ENCODE results near the gene EVX2. TPM values are rescaled to one million over a fixed set of nuclear protein-coding genes. Genes with fewer than 3 reads are reported as not detected.

EVX2 gene
- total and polyA plus RNA-seq, 2 of the 13 experiments (the other 11 are each of a cell fraction or from before 2014, with no cell fraction given) = not detected

GRCh38 chr2:176088048-176088936, 4.5 kb upstream of the EVX2 start (continued):
- TF ChIP-seq, protein P1, sequence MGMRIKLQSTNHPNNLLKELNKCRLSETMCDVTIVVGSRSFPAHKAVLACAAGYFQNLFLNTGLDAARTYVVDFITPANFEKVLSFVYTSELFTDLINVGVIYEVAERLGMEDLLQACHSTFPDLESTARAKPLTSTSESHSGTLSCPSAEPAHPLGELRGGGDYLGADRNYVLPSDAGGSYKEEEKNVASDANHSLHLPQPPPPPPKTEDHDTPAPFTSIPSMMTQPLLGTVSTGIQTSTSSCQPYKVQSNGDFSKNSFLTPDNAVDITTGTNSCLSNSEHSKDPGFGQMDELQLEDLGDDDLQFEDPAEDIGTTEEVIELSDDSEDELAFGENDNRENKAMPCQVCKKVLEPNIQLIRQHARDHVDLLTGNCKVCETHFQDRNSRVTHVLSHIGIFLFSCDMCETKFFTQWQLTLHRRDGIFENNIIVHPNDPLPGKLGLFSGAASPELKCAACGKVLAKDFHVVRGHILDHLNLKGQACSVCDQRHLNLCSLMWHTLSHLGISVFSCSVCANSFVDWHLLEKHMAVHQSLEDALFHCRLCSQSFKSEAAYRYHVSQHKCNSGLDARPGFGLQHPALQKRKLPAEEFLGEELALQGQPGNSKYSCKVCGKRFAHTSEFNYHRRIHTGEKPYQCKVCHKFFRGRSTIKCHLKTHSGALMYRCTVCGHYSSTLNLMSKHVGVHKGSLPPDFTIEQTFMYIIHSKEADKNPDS (CRISPR knock-in tag; IDR thresholded peaks at IDR 0.05) = no peak
- TF ChIP-seq ESRRA (CRISPR knock-in tag; IDR thresholded peaks at IDR 0.05; ENCODE audit: low read depth) (no peak), ZNF704 (CRISPR knock-in tag; IDR thresholded peaks at IDR 0.05; ENCODE audit: borderline replicate concordance) (0 out of 2 replicates have a peak, but pooled peaks have one; percentile 79), ZFP90 (CRISPR knock-in tag; IDR thresholded peaks at IDR 0.05; ENCODE audit: borderline replicate concordance) (no peak; the same call in 1 of the 2 replicates), ZNF556 (CRISPR knock-in tag; IDR thresholded peaks at IDR 0.05; ENCODE audit: borderline replicate concordance) (no peak), ZNF367 (CRISPR knock-in tag; IDR thresholded peaks at IDR 0.05; ENCODE audit: borderline replicate concordance) (no peak), PATZ1 (CRISPR knock-in tag; IDR thresholded peaks at IDR 0.05) (peak; percentile 59; the same call in 1 of the 2 replicates), ZSCAN25 (CRISPR knock-in tag; IDR thresholded peaks at IDR 0.05) (0 out of 2 replicates have a peak, but pooled peaks have one; percentile 38), RFXANK (CRISPR knock-in tag; IDR thresholded peaks at IDR 0.05) (no peak)
- TF ChIP-seq, protein P2, sequence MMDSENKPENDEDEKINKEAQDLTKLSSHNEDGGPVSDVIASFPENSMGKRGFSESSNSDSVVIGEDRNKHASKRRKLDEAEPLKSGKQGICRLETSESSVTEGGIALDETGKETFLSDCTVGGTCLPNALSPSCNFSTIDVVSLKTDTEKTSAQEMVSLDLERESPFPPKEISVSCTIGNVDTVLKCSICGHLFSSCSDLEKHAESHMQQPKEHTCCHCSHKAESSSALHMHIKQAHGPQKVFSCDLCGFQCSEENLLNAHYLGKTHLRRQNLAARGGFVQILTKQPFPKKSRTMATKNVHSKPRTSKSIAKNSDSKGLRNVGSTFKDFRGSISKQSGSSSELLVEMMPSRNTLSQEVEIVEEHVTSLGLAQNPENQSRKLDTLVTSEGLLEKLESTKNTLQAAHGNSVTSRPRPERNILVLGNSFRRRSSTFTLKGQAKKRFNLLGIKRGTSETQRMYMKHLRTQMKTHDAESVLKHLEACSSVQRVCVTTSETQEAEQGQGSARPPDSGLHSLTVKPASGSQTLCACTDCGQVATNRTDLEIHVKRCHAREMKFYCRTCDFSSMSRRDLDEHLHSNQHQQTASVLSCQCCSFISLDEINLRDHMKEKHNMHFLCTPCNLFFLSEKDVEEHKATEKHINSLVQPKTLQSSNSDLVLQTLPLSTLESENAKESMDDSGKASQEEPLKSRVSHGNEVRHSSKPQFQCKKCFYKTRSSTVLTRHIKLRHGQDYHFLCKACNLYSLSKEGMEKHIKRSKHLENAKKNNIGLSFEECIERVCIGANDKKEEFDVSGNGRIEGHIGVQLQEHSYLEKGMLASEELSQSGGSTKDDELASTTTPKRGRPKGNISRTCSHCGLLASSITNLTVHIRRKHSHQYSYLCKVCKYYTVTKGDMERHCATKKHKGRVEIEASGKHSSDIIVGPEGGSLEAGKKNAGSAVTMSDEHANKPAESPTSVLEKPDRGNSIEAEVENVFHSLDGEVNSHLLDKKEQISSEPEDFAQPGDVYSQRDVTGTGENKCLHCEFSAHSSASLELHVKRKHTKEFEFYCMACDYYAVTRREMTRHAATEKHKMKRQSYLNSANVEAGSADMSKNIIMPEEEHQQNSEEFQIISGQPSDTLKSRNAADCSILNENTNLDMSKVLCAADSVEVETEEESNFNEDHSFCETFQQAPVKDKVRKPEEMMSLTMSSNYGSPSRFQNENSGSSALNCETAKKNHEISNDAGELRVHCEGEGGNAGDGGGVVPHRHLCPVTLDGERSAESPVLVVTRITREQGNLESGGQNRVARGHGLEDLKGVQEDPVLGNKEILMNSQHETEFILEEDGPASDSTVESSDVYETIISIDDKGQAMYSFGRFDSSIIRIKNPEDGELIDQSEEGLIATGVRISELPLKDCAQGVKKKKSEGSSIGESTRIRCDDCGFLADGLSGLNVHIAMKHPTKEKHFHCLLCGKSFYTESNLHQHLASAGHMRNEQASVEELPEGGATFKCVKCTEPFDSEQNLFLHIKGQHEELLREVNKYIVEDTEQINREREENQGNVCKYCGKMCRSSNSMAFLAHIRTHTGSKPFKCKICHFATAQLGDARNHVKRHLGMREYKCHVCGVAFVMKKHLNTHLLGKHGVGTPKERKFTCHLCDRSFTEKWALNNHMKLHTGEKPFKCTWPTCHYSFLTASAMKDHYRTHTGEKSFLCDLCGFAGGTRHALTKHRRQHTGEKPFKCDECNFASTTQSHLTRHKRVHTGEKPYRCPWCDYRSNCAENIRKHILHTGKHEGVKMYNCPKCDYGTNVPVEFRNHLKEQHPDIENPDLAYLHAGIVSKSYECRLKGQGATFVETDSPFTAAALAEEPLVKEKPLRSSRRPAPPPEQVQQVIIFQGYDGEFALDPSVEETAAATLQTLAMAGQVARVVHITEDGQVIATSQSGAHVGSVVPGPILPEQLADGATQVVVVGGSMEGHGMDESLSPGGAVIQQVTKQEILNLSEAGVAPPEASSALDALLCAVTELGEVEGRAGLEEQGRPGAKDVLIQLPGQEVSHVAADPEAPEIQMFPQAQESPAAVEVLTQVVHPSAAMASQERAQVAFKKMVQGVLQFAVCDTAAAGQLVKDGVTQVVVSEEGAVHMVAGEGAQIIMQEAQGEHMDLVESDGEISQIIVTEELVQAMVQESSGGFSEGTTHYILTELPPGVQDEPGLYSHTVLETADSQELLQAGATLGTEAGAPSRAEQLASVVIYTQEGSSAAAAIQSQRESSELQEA (CRISPR knock-in tag; IDR thresholded peaks at IDR 0.05; ENCODE audit: not compliant biosample characterization) = peak; percentile 31
- TF ChIP-seq, protein P3, sequence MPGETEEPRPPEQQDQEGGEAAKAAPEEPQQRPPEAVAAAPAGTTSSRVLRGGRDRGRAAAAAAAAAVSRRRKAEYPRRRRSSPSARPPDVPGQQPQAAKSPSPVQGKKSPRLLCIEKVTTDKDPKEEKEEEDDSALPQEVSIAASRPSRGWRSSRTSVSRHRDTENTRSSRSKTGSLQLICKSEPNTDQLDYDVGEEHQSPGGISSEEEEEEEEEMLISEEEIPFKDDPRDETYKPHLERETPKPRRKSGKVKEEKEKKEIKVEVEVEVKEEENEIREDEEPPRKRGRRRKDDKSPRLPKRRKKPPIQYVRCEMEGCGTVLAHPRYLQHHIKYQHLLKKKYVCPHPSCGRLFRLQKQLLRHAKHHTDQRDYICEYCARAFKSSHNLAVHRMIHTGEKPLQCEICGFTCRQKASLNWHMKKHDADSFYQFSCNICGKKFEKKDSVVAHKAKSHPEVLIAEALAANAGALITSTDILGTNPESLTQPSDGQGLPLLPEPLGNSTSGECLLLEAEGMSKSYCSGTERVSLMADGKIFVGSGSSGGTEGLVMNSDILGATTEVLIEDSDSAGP (CRISPR knock-in tag; IDR thresholded peaks at IDR 0.05; ENCODE audit: borderline replicate concordance) = peak; percentile 83; the same call in 1 of the 2 replicates

Measured in HepG2 (cell line).